ENCODE results near the gene NCKAP1. TPM values are rescaled to one million over a fixed set of nuclear protein-coding genes. Genes with fewer than 3 reads are reported as not detected.

The NCKAP1 gene, protein sequence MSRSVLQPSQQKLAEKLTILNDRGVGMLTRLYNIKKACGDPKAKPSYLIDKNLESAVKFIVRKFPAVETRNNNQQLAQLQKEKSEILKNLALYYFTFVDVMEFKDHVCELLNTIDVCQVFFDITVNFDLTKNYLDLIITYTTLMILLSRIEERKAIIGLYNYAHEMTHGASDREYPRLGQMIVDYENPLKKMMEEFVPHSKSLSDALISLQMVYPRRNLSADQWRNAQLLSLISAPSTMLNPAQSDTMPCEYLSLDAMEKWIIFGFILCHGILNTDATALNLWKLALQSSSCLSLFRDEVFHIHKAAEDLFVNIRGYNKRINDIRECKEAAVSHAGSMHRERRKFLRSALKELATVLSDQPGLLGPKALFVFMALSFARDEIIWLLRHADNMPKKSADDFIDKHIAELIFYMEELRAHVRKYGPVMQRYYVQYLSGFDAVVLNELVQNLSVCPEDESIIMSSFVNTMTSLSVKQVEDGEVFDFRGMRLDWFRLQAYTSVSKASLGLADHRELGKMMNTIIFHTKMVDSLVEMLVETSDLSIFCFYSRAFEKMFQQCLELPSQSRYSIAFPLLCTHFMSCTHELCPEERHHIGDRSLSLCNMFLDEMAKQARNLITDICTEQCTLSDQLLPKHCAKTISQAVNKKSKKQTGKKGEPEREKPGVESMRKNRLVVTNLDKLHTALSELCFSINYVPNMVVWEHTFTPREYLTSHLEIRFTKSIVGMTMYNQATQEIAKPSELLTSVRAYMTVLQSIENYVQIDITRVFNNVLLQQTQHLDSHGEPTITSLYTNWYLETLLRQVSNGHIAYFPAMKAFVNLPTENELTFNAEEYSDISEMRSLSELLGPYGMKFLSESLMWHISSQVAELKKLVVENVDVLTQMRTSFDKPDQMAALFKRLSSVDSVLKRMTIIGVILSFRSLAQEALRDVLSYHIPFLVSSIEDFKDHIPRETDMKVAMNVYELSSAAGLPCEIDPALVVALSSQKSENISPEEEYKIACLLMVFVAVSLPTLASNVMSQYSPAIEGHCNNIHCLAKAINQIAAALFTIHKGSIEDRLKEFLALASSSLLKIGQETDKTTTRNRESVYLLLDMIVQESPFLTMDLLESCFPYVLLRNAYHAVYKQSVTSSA
- 100 to 1,000 TPM; 115 to 160 (median 146) TPM for total RNA-seq (2021; fragmentation: NEBNext Ultra II Directional; extraction: Animal tissue kit (Norgen Biotek cat#: 25700))
- long read RNA-seq, full-length matches to known transcripts = 8 of 42 reads
- long read RNA-seq, partial matches to known transcripts = 26 of 42 reads
- long read RNA-seq, other reads (novel, unspliced or antisense) = 8 of 42 reads

DNA sequence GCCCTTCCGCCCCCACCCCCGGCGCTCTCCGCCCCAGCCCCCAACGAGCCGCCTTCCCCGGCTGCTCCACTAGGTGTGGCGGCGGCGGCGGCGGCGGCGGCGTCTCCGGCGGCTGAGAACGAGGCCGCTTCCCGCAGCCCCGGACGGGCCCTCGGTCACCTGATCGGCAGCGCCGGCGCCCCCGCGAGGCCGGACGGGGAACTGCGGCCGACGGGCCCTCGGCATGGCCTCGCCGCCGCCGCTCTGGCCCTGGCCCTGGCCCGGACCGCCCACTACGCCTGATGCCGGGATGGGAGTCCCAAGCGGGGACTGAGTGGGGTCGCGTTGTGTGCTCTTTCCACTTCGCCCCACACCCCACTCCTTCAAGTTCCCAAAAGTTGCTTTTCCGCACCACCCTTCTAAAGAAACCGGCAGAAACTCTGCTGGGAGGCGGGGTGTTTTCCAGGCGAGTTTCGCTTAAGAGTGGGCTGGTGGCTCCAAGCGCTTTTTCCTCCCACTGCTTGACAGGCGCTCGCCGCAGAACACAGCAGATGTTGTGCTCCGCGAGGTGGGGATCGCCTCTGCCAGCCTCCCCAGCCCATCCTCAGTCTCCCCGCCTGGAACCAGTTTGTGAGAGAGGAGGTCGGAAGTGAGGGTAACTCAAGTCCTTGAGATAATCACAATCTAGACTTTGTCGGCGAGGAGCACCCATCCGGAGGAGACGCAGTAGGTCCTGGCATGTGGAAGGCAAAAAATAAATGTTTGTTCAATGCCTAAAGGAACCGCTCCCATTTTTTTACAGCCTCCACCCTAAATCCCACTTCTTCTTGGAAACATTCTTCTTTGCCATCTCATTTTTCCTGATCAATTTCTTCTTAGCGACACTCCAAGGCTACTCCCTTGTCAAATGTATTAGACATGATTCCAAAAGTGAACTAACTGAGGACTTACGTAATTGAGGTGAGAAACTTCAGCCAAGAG lies at the start of gene NCKAP1:
Gene NCKAP1 (minus strand): TSS at position 117 of the 960 bp plus-strand sequence. CDS start 358 bp downstream, outside the sequence.
- Mint-ChIP-seq H3K4me3 (peak within 1 kb of the TSS; percentile 97), H3K27ac (peak within 1 kb of the TSS; percentile 97), H3K36me3 (ENCODE audit: low read depth) (peaks cover 6% of the 10 kb centered on the region; the same call in 1 of the 2 replicates), H3K9me3 (no peaks in the 10 kb centered on the region), H3K4me1 (ENCODE audit: low read depth) (peaks cover 44% of the 10 kb centered on the region), H3K27me3 (ENCODE audit: insufficient read depth) (peaks cover 2% of the 10 kb centered on the region)
- peak; percentile 83 for DNase-seq
- TF ChIP-seq, protein P1, sequence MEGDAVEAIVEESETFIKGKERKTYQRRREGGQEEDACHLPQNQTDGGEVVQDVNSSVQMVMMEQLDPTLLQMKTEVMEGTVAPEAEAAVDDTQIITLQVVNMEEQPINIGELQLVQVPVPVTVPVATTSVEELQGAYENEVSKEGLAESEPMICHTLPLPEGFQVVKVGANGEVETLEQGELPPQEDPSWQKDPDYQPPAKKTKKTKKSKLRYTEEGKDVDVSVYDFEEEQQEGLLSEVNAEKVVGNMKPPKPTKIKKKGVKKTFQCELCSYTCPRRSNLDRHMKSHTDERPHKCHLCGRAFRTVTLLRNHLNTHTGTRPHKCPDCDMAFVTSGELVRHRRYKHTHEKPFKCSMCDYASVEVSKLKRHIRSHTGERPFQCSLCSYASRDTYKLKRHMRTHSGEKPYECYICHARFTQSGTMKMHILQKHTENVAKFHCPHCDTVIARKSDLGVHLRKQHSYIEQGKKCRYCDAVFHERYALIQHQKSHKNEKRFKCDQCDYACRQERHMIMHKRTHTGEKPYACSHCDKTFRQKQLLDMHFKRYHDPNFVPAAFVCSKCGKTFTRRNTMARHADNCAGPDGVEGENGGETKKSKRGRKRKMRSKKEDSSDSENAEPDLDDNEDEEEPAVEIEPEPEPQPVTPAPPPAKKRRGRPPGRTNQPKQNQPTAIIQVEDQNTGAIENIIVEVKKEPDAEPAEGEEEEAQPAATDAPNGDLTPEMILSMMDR (IDR thresholded peaks at IDR 0.05) = peak; percentile 97

DNA sequence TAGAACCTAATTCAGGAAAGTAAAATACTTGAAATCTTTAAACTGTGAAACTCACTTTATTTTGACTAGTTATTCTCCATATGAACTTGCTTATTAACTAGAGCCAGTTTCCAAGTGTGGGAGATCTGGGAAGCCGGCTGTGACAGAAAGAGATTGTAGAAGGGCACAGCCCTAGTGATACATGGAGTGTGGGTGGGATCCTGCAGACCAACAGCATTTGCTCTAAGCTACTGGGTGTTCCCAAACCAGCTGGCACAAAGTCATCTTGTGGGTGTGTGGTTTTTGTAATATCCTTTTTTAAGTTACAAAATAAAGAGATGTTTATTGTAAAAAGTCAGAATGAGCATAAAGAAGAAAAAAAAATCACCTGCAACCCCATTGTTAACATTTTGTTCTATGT lies 43.7 kb upstream of the NCKAP1 start:
- Mint-ChIP-seq H3K4me3 (no peak overlapping the region), H3K27ac (no peak overlapping the region), H3K4me1 (ENCODE audit: low read depth) (peaks cover 10% of the 10 kb centered on the region), H3K9me3 (no peaks in the 10 kb centered on the region), H3K27me3 (ENCODE audit: insufficient read depth) (no peaks in the 10 kb centered on the region), H3K36me3 (ENCODE audit: low read depth) (no peaks in the 10 kb centered on the region)
- DNase-seq = no peak
- TF ChIP-seq, protein P1 (IDR thresholded peaks at IDR 0.05) = no peak

GRCh38 chr2:183079139-183079775 lies 41.0 kb upstream of the NCKAP1 start:
- peak; percentile 3 for DNase-seq
- TF ChIP-seq, protein P1 (IDR thresholded peaks at IDR 0.05) = 0 out of 2 replicates have a peak, but pooled peaks have one; percentile 3
- Mint-ChIP-seq H3K27ac (peak overlapping the region; percentile 70), H3K36me3 (ENCODE audit: low read depth) (no peaks in the 10 kb centered on the region), H3K4me1 (ENCODE audit: low read depth) (peaks cover 10% of the 10 kb centered on the region), H3K27me3 (ENCODE audit: insufficient read depth) (no peaks in the 10 kb centered on the region), H3K4me3 (peak overlapping the region; percentile 94), H3K9me3 (no peaks in the 10 kb centered on the region)

GRCh38 chr2:183078464-183079138 lies 40.3 kb upstream of the NCKAP1 start, which contains the start of gene DUSP19:
TSS of gene DUSP19 (plus strand) at chr2:183078747. CDS start at chr2:183078934, 187 bp downstream.
- Mint-ChIP-seq H3K27ac (peak within 1 kb of the TSS; percentile 70), H3K4me3 (peak within 1 kb of the TSS; percentile 94), H3K4me1 (ENCODE audit: low read depth) (peaks cover 10% of the 10 kb centered on the region), H3K27me3 (ENCODE audit: insufficient read depth) (no peaks in the 10 kb centered on the region), H3K9me3 (no peaks in the 10 kb centered on the region), H3K36me3 (ENCODE audit: low read depth) (no peaks in the 10 kb centered on the region)
- DNase-seq = peak; percentile 89
- TF ChIP-seq, protein P1 (IDR thresholded peaks at IDR 0.05) = no peak
